ENCODE measurements around the gene SMG5. TPM values are rescaled to one million over a fixed set of nuclear protein-coding genes. Genes with fewer than 3 reads are reported as not detected.

The SMG5 gene
- total RNA-seq, 2 experiments from 2014 or later = 51.6 to 56.1 TPM

GRCh38 chr1:156211243-156211642 lies 71.4 kb downstream of the SMG5 start:
- intact Hi-C loops (cut with DNase I, micrococcal nuclease) = loop anchor here in 1 of 2 experiments (5.0 to 10.0 kb wide), 2 partner anchors 126 to 534 kb away; partner anchors contain the start of genes CCT3, MRPL24 and TSACC
- H3K36me3 Mint-ChIP-seq (ENCODE audit: low read depth) = peaks cover 79% of the 10 kb centered on the region
- POLR2A ChIA-PET = no interaction called here
- H3K27me3 Mint-ChIP-seq = no peaks in the 10 kb centered on the region
- no peaks in the 10 kb centered on the region for H3K9me3 Mint-ChIP-seq
- H3K4me3 Mint-ChIP-seq = peak overlapping the region; percentile 59
- Histone ChIP-seq H3K4me1 (ENCODE audit: insufficient read depth, low read length) (peaks cover 37% of the 10 kb centered on the region), H3K4me3 (ENCODE audit: low read length) (no peak overlapping the region), H3K9me3 (ENCODE audit: control insufficient read depth in 1 of 2, insufficient read depth in 1 of 2, low read length in 2 of 2) (no peaks in the 10 kb centered on the region), H3K27ac (ENCODE audit: low read depth in 1 of 2, low read length in 2 of 2) (no peak overlapping the region), H3K36me3 (ENCODE audit: insufficient read depth, low read length) (peaks cover 48% of the 10 kb centered on the region), H3K27me3 (ENCODE audit: control insufficient read depth in 1 of 2, insufficient read depth in 2 of 2, low read length in 2 of 2) (no peaks in the 10 kb centered on the region)
- CTCF ChIA-PET = interaction anchor here (1.0 kb wide), 1 partner anchor 114 kb away, joined by 3 read pairs; no protein-coding TSS in a partner anchor
- no peak for ATAC-seq (ENCODE audit: poor library complexity)
- DNase-seq = no peak
- peak overlapping the region; percentile 99 for H3K27ac Mint-ChIP-seq
- TF ChIP-seq, protein P1, sequence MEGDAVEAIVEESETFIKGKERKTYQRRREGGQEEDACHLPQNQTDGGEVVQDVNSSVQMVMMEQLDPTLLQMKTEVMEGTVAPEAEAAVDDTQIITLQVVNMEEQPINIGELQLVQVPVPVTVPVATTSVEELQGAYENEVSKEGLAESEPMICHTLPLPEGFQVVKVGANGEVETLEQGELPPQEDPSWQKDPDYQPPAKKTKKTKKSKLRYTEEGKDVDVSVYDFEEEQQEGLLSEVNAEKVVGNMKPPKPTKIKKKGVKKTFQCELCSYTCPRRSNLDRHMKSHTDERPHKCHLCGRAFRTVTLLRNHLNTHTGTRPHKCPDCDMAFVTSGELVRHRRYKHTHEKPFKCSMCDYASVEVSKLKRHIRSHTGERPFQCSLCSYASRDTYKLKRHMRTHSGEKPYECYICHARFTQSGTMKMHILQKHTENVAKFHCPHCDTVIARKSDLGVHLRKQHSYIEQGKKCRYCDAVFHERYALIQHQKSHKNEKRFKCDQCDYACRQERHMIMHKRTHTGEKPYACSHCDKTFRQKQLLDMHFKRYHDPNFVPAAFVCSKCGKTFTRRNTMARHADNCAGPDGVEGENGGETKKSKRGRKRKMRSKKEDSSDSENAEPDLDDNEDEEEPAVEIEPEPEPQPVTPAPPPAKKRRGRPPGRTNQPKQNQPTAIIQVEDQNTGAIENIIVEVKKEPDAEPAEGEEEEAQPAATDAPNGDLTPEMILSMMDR (IDR thresholded peaks at IDR 0.05) = no peak
- H3K4me1 Mint-ChIP-seq (ENCODE audit: low read depth) = peaks cover 28% of the 10 kb centered on the region

GRCh38 chr1:156204686-156205085 lies 77.9 kb downstream of the SMG5 start:
- H3K27me3 Mint-ChIP-seq = no peaks in the 10 kb centered on the region
- ChIA-PET POLR2A (interaction anchor here (2.2 kb wide), 1 partner anchor 8 kb away, joined by 8 read pairs; the partner anchor contains the start of gene PMF1), CTCF (no interaction called here)
- DNase-seq (no peak), ATAC-seq (ENCODE audit: poor library complexity) (no peak)
- Histone ChIP-seq H3K4me3 (ENCODE audit: low read length) (no peak overlapping the region), H3K4me1 (ENCODE audit: insufficient read depth, low read length) (peaks cover 8% of the 10 kb centered on the region), H3K9me3 (ENCODE audit: control insufficient read depth in 1 of 2, insufficient read depth in 1 of 2, low read length in 2 of 2) (no peaks in the 10 kb centered on the region), H3K27ac (ENCODE audit: low read depth in 1 of 2, low read length in 2 of 2) (no peak overlapping the region), H3K36me3 (ENCODE audit: insufficient read depth, low read length) (peaks cover 69% of the 10 kb centered on the region), H3K27me3 (ENCODE audit: control insufficient read depth in 1 of 2, insufficient read depth in 2 of 2, low read length in 2 of 2) (no peaks in the 10 kb centered on the region)
- H3K4me1 Mint-ChIP-seq (ENCODE audit: low read depth) = peaks cover 14% of the 10 kb centered on the region
- intact Hi-C loops (cut with DNase I, micrococcal nuclease) = no loop called here
- no peak overlapping the region for H3K27ac Mint-ChIP-seq
- peaks cover 50% of the 10 kb centered on the region for H3K36me3 Mint-ChIP-seq (ENCODE audit: low read depth)
- H3K9me3 Mint-ChIP-seq = no peaks in the 10 kb centered on the region
- H3K4me3 Mint-ChIP-seq = no peak overlapping the region
- TF ChIP-seq, protein P1 (IDR thresholded peaks at IDR 0.05) = no peak

- no peaks in the 10 kb centered on the region for H3K27me3 Mint-ChIP-seq
- H3K27me3 ChIP-seq (ENCODE audit: control insufficient read depth in 1 of 2, insufficient read depth in 2 of 2, low read length in 2 of 2) = no peaks in the 10 kb centered on the region
- no peak for DNase-seq
- CTCF ChIA-PET = no interaction called here
- H3K4me3 Mint-ChIP-seq = no peak overlapping the region
- intact Hi-C loops (cut with DNase I, micrococcal nuclease) = no loop called here
- no peak overlapping the region for H3K27ac Mint-ChIP-seq
- peaks cover 50% of the 10 kb centered on the region for H3K36me3 Mint-ChIP-seq (ENCODE audit: low read depth)
- peaks cover 22% of the 10 kb centered on the region for H3K4me1 ChIP-seq (ENCODE audit: insufficient read depth, low read length)
- POLR2A ChIA-PET = interaction anchor here (2.2 kb wide), 1 partner anchor 10 kb away, joined by 8 read pairs; the partner anchor contains the start of gene PMF1
- no peak for ATAC-seq (ENCODE audit: poor library complexity)
- no peaks in the 10 kb centered on the region for H3K9me3 ChIP-seq (ENCODE audit: control insufficient read depth in 1 of 2, insufficient read depth in 1 of 2, low read length in 2 of 2)
- no peaks in the 10 kb centered on the region for H3K9me3 Mint-ChIP-seq
- no peak overlapping the region for H3K4me3 ChIP-seq (ENCODE audit: low read length)
- H3K27ac ChIP-seq (ENCODE audit: low read depth in 1 of 2, low read length in 2 of 2) = no peak overlapping the region
- peaks cover 69% of the 10 kb centered on the region for H3K36me3 ChIP-seq (ENCODE audit: insufficient read depth, low read length)
- H3K4me1 Mint-ChIP-seq (ENCODE audit: low read depth) = peaks cover 27% of the 10 kb centered on the region
- TF ChIP-seq, protein P1 (IDR thresholded peaks at IDR 0.05) = no peak
Observed at GRCh38 chr1:156203331-156203730, 79.3 kb downstream of the SMG5 start.

All from CD4-positive, alpha-beta T cell (primary cell).